ENCODE measurements around the gene KRTAP4-16.
"Not testable (repeated sequence)": the region's sequence is repeated elsewhere in the genome, so short reads cannot be mapped to it uniquely, and the experiment has no call there.

KRTAP4-16 gene

GRCh38 chr17:41101586-41102259, at the start of gene KRTAP4-16:
KRTAP4-16 (minus strand) TSS chr17:41102209; CDS start chr17:41102209, 0 bp downstream.
- no peak for DNase-seq (ENCODE audit: low spot score)

- DNase-seq (ENCODE audit: low spot score): no peak
These were observed 49.5 kb upstream of the KRTAP4-16 start for GRCh38 chr17:41151525-41151924.

GRCh38 chr17:41150026-41150425, 48.0 kb upstream of the KRTAP4-16 start:
- no peak for DNase-seq (ENCODE audit: low spot score)

- no peak for DNase-seq (ENCODE audit: low spot score)
These were observed 47.6 kb upstream of the KRTAP4-16 start, which contains the start of gene KRTAP4-5 for GRCh38 chr17:41149652-41149985. KRTAP4-5 (minus strand) TSS chr17:41149825; CDS start chr17:41149767, 58 bp downstream.

- not testable (repeated sequence) for DNase-seq (ENCODE audit: low spot score)
These were observed 47.1 kb upstream of the KRTAP4-16 start for GRCh38 chr17:41148971-41149651.

- no peak for DNase-seq (ENCODE audit: low spot score)
These were observed 45.7 kb upstream of the KRTAP4-16 start for GRCh38 chr17:41147531-41148204.

GRCh38 chr17:41145261-41145660, 43.3 kb upstream of the KRTAP4-16 start:
- no peak for DNase-seq (ENCODE audit: low spot score)

- DNase-seq (ENCODE audit: low spot score): no peak
These were observed 42.8 kb upstream of the KRTAP4-16 start for GRCh38 chr17:41144846-41145245.

- DNase-seq (ENCODE audit: low spot score): no peak
These were observed 39.4 kb upstream of the KRTAP4-16 start for GRCh38 chr17:41141361-41141760.

GRCh38 chr17:41140360-41141131, 38.5 kb upstream of the KRTAP4-16 start, which contains the start of gene KRTAP4-6:
KRTAP4-6 (minus strand) TSS chr17:41140544; CDS start chr17:41140487, 57 bp downstream.
- DNase-seq (ENCODE audit: low spot score): no peak

GRCh38 chr17:41139865-41140264, 37.9 kb upstream of the KRTAP4-16 start:
- not testable (repeated sequence) for DNase-seq (ENCODE audit: low spot score)

GRCh38 chr17:41133880-41134735, 32.1 kb upstream of the KRTAP4-16 start:
- no peak for DNase-seq (ENCODE audit: low spot score)

GRCh38 chr17:41131979-41132378, 30.0 kb upstream of the KRTAP4-16 start:
- no peak for DNase-seq (ENCODE audit: low spot score)

- DNase-seq (ENCODE audit: low spot score): no peak
These were observed 25.4 kb upstream of the KRTAP4-16 start for GRCh38 chr17:41127371-41127770.

- no peak for DNase-seq (ENCODE audit: low spot score)
These were observed 24.4 kb upstream of the KRTAP4-16 start for GRCh38 chr17:41126412-41126811.

GRCh38 chr17:41125064-41125463, 23.1 kb upstream of the KRTAP4-16 start:
- no peak for DNase-seq (ENCODE audit: low spot score)

- not testable (repeated sequence) for DNase-seq (ENCODE audit: low spot score)
These were observed 22.0 kb upstream of the KRTAP4-16 start, which contains the start of gene KRTAP4-12 for GRCh38 chr17:41123991-41124371. KRTAP4-12 (minus strand) TSS chr17:41124182; CDS start chr17:41124122, 60 bp downstream.

GRCh38 chr17:41123292-41123990, 21.4 kb upstream of the KRTAP4-16 start:
- DNase-seq (ENCODE audit: low spot score): not testable (repeated sequence)

GRCh38 chr17:41121742-41122141, 19.7 kb upstream of the KRTAP4-16 start:
- DNase-seq (ENCODE audit: low spot score): no peak

Data from cerebellar cortex (tissue), 1 donor.